ENCODE data around the gene BCL11B.
"Not testable (repeated sequence)": the region's sequence is repeated elsewhere in the genome, so short reads cannot be mapped to it uniquely, and the experiment has no call there.

Gene BCL11B

DNA sequence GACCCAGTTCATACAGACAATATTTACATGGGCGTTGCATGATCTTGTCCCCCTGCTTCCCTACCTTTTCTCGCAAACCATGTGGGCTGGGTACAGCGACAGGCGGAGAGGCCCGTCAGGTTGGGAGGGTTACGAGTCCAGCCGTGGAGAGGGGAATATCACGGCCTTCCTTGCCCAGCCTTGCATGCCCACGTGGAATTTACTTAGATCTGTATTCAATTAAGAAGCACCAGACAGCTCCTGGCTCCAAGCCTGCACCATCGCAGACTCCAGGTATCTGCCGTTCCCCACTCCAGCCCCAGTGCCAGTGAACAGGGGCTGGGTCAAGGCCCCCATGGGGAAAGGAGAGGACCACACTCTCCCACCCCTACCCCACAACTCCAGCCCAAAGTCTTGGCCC, 29.8 kb downstream of the BCL11B start:
- no peak overlapping the region for H3K4me3 ChIP-seq (ENCODE audit: low read depth, low read length)

DNA sequence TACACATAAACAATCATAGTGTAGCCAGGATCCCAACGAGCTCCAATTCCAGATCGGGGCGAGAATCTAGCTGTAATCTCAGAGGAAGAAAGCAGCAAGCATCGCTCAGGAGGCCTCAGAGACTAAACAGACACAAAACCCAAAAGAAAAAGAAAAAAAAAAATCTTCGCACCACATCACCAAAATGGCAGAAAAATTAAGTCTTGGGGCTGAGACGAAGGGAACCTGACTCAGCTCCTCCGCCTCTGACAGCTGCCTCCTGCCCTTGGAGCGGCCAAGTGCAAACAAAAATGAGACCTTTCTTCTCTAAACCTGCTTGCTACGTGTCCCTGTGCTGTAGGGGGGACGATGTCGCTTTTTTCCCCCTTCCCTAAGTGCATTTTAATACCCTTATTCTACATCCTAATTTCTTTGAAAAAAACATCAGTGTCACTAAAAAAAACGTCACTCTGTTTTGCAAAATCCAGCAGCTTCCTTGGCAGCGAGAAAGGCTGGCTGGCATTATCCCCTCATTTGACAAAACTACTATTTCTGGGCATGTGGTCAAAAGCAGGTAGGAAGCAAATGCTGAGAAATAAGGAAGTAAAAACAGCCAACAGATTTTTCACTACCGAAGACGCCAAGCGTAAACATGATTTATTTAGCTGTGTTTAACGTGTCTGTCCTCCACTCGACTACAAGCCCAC, 30.5 kb downstream of the BCL11B start:
- no peak overlapping the region for H3K4me3 ChIP-seq (ENCODE audit: low read depth, low read length)

DNA sequence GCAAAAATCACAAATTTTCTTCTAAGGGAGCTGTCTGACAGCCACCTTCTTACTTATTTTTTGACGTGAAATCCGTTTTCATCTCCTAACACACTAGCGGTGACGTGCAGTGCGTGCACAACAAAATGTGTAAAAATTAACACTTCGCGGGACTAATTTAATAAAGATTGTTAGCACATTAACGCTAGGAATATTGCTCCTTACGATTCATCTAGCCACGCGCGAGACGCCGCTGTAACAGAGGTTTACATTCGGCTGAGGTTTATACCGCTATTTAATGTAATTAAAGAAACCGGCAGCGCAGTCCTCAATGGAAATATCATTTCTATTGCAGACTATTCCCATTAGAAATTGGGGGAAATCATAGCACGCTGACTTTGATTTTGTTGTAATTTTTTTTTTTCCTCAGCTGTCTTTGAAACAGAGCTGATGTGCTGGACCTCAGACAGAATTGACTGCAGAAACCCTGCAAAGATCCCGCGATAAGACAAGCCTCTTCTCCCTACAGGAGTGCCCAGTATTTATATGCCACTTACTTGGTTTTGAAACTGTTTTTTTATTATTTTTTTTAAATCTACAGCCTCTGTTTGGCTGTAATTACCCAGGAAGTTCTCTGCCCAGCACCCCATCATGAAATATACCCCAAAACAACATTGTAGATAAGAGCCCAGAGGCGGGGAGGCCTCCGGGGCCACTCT, 31.2 kb downstream of the BCL11B start:
- H3K4me3 ChIP-seq (ENCODE audit: low read depth, low read length), result no peak overlapping the region

DNA sequence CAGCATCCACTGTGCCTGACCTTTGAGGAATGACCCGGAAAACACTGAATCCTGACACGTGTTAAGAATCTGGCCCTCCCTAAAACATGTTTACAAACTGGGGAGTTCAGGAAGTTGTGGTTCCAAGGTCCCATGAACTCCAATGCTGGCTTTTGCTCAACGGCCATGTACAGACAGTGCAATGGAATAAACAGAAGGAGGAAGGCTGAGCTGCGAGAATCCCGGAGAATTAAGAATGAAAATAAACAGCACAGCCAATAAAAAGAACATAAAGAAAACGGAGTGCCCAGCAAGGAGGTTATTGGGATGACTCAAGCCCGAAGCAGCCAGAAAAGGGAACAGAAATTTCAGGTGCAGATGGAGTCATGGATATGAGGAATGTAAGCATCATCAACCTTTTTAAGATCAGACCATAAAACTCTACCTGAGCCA, 32.3 kb downstream of the BCL11B start:
- H3K4me3 ChIP-seq (ENCODE audit: low read depth, low read length), result no peak overlapping the region

DNA sequence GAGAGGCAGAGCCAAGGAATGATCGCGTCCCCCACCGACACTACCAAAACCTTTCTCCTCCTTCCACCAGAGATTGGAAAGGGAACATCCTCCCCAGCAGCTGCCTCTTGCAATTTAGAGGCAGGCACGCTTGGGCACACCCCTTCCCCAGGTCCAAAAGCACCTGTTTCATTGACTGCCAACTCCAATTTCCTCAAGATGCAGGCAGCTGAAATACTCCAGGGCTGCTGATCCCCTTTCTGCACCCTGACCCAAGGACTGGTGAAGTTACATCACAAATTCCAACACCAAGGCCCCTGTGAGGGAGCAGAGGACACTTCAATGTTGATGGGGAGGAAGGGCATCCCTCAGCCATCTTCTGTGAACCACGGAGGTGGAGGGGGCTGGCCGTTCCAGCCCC, 33.8 kb downstream of the BCL11B start:
- no peak overlapping the region for H3K4me3 ChIP-seq (ENCODE audit: low read depth, low read length)

DNA sequence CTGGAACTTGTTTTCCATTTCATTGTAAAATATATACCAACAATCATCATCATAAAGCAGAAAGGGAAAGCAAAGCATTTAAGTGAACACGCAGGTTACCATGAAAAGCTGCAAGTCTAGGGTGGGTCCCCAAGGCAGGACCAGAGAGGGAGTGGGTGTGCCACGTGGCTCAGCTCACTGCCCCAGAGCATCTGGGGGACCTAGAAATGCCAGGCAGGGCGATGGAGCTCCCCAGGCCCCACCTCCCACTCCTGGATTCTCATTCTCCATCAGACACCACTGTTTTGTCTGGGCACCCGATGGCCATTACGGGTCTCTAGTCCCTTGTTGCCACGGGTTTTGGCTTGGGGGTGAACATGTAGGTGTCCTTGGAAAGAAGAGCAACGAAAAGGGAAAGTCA, 34.7 kb downstream of the BCL11B start:
- no peak overlapping the region for H3K4me3 ChIP-seq (ENCODE audit: low read depth, low read length)

DNA sequence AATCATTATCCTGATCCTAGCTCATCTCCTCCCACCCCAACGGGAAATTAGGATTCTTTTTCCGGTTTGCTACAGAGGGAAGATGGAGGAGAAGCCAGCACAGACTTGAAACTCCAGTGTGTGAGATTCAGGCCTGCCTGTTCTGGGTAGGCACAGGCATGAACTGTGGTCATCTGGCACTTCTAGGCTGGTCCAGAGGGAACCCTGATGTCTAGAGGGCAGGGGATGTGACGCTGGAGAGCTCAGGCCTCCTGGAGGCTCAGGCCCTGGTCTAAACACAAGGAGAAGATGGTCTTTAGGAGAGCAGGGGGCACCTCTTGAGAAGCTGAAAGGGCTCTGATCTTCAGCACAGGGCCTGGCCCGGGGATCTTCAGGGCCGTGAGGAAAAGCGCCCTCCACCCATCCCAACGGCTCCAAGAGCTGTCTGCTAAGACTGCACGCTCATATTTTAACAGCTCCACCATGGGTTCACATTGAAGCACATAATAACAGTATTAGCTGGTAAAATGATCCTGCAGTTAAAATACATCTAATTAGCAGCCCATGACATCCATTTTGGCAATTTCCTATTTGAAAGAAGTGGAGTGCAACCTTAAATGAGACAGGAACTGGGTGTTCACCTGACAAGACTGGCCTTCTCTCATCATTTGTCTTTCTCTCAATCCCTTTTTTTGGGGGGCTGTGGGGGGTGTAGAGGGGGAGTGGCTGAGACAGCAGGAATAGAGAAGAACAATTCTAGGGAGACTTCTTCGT, 35.4 kb downstream of the BCL11B start:
- no peak overlapping the region for H3K4me3 ChIP-seq (ENCODE audit: low read depth, low read length)

DNA sequence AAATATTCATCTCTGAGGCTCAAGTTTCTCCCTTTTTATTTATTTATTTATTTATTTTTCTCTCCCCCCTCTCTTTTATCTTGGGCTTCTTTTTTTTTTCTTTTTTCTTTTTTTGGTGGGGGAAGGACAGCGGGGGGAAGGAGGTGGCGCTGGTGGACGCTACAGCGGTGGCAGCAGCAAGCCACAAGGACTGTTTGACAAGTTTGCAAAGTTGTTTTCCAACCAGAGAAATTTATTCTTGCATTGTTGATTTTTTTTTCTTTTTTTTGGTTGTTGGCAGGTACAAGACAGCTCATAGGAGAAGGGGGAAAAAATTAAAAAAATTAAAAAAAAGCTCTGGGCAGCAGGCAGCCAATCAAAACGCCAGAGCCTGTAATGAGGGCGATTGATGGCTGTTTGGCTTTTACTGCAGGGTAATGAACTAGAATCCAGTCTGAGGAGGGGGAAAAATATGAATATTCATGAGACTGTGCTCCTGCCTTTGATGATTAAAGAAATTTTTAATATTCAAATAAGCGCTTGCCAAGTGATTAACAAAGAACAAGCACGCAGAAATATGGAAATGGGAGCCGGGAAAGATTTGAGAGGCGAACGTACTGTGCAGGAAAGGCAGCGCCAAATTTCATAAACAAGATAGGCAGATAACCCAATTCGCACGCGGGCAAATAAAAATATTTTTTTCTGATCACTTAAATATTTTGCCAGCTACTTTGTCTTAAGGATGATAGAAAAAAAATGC, 36.2 kb downstream of the BCL11B start:
- H3K4me3 ChIP-seq (ENCODE audit: low read depth, low read length), result no peak overlapping the region

DNA sequence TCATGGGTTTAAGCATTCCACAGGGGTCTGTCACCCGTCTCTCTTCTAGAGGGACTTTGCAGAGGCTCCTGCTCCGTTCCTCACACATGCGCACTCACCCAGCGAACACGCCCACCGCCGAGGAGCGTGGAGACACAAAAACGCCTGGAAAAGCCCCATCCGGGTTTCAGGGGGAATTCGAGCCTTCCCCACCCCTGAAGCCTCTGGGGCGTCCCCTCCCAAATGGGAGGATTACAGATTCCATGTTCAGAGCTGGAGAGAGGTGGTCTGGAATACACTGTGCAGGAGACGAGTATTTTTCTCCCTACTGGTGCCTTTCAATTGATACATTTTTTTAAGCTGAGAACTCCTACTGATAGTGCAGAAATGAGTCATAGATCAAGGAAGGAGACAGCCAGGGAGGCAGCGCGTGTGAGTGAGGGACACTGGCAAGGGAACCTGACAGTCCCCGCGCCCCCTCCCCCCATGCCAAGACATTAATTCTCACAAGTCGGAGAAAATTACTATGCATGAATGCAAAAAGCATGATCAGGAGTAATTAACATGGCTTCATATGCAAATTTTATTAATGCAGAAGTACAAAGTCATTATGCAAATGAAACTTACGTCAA, 36.9 kb downstream of the BCL11B start:
- H3K4me3 ChIP-seq (ENCODE audit: low read depth, low read length), result peak overlapping the region; percentile 27

DNA sequence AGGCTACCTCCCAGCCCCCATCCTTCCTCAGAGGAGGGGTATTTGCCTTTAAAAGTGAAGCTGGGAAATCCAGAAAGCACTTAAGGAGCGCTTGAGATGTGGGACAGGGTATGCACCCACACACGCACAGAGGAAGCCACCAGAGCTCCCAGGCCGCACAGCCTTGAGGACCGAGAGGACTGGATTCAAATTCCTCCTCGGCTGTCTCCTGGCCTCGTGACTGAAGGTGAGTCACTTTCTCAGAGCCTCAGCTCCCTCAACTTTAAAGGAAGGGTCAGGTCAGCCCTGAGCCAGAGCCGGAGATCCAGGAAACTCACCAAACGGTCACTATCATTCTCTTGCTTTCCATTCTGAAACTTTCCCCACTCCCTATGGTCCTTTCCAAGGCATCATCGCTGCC, 37.6 kb downstream of the BCL11B start:
- no peak overlapping the region for H3K4me3 ChIP-seq (ENCODE audit: low read depth, low read length)

DNA sequence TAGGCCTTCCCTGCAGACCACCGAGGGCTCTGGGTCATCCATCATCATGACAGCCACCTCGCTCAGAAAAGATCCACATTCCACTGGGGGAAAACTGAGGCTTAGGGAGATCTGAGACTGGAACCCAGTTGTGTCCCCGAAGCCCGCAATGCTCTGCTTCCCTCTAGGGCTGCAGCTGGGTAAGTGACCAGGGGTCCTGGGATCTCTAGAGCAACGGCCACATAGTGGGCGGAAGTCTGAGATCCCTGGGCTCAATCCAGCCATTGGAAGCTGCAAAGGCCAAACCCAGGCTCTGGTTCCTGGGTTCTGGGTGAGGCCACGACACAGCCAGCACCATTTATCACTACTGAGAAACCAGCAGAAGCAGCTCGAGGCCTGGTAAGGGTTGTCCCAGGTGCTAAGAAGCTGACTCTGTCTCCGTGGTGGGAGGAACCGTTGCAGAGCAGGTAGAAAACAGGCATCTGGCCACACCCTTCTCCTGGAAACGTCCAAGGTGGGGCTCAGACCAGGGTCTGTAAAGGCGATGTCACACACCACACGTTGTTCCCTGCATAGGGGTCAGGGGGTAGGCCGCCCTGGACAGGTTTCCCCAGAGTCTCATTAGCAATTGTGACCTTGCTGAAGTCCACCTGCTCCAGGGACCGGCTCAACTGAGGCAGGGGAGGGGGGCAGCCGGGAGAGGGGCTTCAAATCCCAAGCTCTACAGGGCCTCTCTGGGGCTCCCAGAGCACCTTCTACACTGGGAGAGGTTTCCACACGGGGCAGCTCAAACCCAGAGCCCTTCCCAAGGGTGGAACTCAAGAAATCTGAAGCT, 38.6 kb downstream of the BCL11B start:
- H3K4me3 ChIP-seq (ENCODE audit: low read depth, low read length), result no peak overlapping the region

DNA sequence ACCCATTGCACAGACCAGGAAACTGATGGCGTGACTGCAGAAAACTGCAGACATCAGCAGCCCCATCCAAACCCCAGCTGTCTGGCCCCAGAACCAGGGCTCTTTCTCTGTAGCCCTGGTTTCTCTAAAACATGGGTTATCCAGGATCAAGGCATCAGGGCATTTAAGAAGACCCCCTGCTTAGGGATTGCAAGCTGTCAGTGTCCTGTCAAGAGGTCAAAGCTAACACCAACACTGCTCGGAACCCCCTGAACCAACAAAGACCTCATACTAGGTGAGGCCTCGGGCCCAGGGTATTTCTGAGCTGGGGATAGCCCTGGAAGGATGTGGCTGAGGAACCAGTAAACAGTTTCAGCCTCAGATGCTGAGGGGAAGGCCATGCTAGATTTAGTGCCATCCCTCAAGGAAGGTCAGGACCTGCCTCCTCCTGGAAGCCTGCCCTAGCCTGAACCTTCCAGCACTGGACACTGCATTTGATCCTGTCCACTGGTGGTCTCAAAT, 39.2 kb downstream of the BCL11B start:
- H3K4me3 ChIP-seq (ENCODE audit: low read depth, low read length), result no peak overlapping the region

DNA sequence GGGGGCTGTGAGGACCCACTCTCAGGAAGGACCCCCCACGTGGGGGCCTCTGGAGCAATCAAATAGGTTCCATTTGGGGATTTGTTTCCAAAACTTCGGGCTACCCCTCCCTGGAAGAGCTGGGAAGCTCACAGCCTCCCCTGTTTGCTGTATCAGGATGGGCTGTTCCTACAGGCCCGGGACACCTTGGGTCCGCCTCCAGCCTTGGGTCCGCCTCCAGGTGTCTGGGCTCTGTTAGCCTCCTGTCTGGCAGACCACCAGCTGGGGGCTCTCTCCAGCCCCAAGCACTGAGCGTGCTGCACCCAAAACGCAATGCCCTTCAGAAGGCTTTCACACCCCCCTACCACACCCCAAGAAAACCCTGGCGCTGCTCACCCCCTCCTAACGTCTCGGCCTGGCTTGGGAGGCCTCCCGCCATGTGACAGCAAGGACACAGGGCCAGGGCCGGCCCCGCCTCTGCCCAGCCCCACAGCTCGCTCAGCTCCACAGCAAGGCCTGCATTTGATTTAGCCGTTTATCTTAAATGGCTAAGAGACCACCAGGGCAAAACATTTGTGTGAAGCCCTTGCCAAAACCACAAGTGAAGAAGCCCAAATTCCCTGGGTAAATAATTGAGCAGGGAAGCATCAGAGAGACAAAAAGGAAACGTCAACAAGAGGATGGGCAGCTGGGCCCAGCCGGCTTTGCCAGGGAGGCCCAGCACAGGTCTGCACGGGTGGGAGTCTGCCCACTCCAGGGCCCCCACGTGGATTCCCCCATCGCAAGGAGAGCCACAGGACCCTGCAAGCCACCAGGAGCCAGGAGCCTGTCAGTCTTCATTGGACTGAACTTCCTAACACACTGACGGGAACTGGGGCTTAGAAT, 39.9 kb downstream of the BCL11B start:
- peak overlapping the region; percentile 17 for H3K4me3 ChIP-seq (ENCODE audit: low read depth, low read length)

DNA sequence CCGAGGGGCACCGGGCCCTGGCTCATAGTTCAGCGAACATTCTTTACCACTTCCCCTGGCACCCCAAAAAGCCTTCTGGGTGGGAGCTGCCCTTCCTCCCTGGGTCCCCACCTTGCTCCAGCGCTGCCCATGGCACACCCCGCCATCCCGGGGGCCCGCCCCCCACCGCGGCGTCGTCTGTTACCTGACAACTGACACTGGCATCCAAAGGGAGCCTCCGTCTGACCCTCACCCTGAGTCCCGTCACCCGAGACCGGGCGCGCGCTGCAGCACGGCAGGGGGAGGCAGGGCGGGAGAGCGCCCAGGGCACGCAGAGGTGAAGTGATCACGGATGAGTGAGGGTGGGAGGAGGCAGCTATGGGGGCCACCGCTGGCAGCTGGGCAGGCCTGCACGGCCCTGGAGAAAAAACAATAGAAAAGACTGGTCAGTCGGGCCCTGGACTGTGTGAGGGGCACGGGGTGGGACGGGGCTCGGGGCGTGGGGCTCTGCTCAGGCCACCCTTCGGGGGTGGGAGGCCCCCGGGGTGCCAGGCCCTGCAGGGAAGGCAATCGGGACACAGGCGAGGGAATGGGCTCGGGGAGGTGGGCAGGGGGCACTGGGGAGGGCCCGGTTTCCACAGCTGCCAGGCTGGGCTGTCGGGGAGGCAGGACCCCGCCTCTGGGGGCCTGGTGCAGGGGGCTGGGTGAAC, 40.7 kb downstream of the BCL11B start:
- peak overlapping the region; percentile 17 for H3K4me3 ChIP-seq (ENCODE audit: low read depth, low read length)

DNA sequence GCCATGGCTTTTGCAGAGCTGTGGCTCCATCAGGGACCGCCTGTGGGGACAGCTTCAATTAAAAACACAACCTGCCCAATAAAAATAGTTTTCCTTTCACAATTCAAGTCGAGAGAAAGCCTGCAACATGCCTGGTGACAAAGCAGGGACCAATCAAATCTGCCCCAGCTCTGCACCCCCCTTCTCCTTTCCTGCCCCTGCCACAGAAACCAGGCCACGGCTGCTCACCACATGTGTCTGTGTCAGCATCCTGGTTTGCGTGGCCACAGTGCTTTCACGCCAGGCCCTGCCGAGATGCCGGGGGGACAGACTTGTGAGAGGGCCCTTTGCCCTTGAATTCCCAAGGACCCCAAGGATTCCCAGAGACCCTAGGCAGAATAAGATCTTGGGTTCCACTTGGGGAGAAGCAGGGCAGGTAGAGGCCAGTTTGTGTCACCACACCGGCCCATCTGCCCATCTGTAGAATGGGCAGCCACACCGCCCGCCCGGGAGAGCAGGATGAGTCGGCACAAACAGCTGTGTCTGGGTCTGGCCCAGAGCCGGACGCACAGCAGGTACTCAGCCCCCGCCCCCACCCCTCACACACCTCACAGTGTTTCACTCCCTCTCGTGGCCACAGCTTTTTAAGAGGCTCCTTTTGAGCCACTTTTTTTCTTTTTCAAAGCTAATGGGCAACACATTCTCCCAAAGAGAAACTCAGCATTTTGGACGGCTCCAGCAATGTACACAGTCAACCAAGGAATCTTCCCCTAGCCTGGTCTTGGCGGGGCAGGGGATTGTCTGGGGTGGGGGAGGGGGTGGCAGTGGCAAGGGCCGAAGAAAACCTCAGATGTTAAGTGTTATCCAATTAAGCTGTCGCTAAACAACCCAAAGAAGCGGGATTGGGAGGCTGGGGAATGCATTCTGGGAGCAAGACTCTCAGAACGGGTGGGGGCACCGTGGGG, 41.5 kb downstream of the BCL11B start:
- no peak overlapping the region for H3K4me3 ChIP-seq (ENCODE audit: low read depth, low read length)

DNA sequence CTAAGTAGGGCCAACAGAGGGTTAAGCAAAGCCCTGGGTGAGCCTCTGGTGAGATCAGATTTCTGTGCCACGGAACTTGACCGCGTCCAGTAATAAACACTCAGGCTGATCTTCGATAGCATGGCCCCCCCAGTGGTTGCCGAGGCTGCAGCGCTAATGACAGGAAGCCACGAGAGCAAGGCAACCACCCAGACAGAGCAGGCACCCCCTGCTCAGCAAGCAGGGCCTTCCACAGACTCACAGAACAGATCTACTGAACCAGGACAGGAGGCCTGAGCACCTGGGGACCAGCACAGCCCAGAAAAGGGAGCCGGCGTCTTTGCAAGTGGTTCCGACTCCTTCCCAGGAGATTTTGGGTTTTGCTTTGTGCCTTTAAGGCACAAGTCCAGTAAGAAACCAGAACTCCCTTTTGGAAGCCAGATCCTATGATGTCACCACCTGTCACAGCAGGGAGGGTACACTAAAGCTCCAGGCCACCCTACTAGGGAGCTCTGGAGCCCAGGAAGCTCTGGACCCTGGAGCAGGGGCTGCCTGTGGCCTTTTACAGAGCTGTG, 42.3 kb downstream of the BCL11B start:
- no peak overlapping the region for H3K4me3 ChIP-seq (ENCODE audit: low read depth, low read length)

DNA sequence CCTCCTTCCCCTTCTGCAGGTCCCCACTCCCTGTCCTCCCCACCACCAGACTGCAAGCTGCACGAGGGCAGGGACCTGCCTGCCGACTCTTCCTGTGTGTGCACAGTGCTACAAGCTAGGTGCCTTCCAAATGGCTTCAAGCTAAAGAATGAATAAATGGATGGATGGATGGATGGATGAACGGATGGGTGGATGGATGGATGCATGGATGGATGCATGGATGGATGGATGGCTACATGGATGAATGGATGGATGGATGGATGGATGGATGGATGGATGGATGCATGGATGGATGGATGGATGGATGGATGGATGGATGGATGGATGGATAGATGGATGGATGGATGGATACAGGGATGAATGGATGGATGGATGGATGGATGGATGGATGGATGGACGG, 43.2 kb downstream of the BCL11B start:
- H3K4me3 ChIP-seq (ENCODE audit: low read depth, low read length), result not testable (repeated sequence)

All from iPS-11a (cell line).